SK-N-DZ (cell line): Measurements from ENCODE around the gene PLK3.
A peak's percentile ranks its signal among the peaks of the same experiment; 100 is the strongest.
"Not testable (repeated sequence)": the region's sequence is repeated elsewhere in the genome, so short reads cannot be mapped to it uniquely, and the experiment has no call there.

Experiments used
- DNase-seq: peaks from one replicate; pipeline ENCODE4 v3.0.0-alpha.2; 2015; ENCODE audit warnings: low spot score

PLK3 gene

DNA sequence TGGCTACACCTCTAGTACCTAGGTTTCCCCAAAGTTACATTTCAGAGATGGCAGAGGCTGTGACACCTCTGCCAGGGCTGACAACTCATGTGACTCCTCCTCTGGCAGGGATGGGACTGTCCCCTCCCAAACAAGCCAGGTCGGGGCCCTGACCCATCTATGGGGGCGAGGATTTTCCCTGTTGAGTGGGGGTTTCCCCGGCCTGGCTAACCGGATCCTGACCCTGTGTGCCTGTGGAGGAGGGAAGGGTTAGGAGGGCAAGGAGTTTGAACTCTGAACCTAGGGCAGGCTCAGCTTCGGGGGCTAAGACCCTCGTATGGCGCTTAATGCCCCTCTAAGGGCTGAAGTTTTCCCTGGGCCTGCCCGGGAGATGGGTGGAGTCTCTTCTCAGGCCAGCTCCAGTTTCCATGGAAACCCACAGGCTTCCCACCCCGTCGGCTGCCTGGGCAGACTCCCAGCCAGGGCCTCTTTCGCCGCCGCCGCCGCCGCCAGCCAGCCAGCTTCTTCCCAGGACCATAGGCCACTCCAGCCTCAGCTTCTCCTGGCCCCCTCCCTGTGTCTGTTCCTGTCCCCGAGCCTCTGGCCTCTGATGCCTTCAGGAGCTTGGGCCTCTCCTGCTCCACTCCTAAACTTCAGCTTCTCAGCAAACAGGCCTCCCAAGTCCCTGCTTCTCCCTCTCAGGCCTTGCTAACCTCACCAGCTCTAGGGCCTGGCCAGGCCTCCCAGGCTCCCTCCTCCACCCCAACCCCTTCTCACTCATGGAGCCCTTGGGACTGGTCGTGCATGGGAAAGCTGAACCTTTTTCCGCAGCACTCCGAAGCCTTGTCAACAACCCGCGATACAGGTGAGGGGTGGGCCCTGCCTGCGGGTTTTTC is 8.1 kb downstream of the PLK3 start, which contains the start of gene BTBD19:
TSS of gene BTBD19 (plus strand) at position 461 of the 875 bp plus-strand sequence. CDS start at position 759, 298 bp downstream.
- peak; percentile 77 for DNase-seq

DNA sequence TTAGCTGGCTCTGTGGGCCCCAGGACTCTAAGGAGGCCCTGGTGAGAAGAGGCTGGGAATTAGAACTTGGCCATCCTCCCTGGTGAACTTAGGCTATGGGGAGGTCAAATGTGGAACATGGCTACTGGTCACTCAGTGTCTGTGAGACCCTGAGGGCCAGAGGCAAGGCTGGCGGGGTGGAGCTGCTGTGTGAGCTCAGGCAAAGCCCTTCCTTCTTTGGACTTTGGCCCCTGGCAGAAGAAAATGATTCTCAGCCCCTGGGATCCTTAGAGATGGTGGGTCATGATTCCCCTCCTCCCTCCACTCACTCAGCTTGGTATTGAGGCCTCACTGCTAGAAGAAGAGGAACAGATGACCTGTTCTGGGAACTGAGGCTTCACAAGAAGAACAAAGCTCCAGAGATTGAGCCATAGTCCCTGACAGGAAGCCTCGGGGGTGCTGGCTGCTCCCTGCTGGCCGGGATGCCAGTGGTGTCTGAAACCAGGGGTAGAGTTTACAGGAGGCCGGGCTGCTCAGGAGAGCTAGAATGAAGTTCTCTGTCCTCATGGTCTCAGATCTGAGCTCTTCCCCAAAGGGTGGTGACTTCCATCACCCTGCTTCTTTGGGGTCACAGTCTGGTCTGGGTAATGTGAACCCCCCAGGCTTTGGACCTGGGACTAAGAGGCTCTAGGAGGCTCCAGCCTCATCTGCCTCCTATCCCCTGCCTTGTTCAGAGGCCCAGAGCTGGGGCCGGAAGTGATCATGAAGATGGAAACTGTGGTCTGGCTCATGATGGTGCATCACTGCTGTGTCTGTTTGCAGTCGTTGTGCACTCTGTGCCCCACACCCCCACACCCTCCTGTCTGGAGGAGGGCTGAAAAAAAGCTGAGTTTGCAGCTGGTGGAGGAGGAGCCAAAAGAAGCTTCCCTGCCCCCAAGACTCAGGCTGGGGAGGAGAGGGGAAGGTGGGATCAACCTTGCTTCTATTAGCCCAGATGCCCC is 9.1 kb downstream of the PLK3 start:
- DNase-seq: no peak

GRCh38 chr1:44810101-44810761 is 10.1 kb downstream of the PLK3 start:
- DNase-seq: no peak

GRCh38 chr1:44810762-44811105 is 10.6 kb downstream of the PLK3 start:
- not testable (repeated sequence) for DNase-seq

DNA sequence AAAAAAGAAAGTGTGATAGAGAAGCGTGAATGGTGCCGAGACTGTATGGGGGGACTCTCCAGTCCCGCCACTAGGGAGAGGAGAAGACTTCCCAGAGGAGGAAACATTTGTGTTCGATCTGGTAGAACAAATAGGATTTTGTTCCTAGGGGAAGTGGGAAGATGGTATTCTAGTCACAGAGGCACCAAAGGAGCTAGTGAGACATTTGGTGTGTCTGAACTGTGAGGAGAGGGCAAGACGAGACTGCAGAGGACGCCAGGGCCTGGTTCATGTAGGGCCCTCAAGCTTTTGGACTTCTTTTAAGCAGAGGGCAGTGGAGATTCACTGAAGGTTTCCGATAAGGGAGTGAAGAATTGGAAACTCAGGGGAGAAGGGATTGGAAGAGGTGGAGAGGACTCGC is 11.1 kb downstream of the PLK3 start:
- DNase-seq: no peak

GRCh38 chr1:44812822-44813543 is 12.8 kb downstream of the PLK3 start:
- no peak for DNase-seq

- DNase-seq: not testable (repeated sequence)
These were observed 15.7 kb downstream of the PLK3 start for GRCh38 chr1:44815926-44816325.

DNA sequence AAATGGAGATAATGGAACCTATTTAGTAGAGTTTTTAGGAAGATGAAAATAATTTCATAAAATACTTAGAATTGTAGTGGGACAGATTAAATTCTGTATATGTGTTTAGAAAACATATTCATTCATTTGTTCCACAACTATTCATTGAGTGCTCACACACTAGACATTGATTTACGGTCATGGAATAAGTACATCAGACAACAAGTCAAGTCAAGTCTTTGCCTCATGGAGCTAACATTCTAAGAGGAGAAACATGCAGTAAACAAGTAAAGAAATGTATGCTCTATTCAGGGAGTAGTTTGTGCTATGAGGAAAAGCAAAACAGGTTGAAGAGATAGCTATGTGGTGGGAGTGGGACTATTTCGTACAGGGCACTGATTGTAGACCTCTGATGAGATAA is 17.1 kb downstream of the PLK3 start:
- DNase-seq: no peak

GRCh38 chr1:44817771-44818495 is 17.8 kb downstream of the PLK3 start:
- DNase-seq: no peak

GRCh38 chr1:44819196-44819607 is 19.0 kb downstream of the PLK3 start:
- no peak for DNase-seq

DNA sequence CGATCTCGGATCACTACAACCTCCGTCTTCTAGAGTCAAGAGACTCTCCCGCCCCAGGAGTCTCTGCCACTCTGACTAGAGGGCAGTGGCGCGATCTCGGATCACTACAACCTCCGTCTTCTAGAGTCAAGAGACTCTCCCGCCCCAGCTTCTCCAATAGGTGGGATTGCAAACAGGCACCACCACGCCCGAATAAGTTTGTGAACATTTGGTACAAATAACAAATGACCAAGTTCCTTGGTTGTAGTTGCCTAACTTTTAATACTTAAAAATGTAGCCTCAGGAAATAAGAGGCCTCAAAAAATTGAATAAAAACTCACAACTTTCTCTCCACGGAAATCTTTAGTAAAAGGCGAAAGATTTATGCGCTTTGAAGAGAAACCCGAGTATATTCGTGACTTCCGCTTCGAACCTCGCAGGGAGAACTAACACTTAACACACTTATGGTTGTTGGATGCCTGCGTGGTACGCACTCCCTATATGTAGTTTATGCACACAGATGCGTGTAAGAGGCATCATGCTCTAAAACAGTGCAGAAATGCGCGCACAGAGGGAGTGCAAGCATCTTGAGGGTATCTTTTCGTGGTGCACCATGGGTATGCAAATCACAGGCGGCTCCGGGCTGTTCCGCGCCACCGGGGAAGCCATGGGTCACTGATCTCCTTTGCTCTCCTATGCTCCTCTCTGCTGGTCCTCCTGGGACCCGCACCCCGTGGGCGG is 19.6 kb downstream of the PLK3 start:
- peak; percentile 92 for DNase-seq

GRCh38 chr1:44820328-44821239 is 20.4 kb downstream of the PLK3 start:
- DNase-seq: no peak

DNA sequence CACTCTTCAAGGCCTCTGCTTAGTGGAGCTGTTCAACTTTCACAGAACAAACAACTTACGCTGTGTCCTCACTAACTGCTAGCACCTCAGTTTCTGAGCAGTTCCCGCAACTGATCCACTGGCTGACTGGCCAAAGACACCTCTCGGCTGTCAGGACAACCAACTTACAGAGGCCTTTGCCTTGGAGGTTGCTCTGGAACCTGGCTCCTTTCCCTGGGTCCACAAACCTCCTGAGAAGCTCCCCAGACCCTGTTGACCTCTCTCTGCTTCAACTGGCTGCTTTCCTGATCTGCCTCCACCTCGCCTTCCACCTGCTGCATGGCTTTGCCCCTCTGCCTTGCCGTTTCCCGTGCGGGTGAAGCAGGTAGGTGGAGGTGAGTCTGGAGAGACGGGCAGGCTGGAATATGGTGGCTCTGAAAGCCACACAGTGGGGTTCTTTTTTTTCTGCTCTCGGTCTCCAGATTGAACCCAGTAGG is 21.1 kb downstream of the PLK3 start:
- DNase-seq: no peak

DNA sequence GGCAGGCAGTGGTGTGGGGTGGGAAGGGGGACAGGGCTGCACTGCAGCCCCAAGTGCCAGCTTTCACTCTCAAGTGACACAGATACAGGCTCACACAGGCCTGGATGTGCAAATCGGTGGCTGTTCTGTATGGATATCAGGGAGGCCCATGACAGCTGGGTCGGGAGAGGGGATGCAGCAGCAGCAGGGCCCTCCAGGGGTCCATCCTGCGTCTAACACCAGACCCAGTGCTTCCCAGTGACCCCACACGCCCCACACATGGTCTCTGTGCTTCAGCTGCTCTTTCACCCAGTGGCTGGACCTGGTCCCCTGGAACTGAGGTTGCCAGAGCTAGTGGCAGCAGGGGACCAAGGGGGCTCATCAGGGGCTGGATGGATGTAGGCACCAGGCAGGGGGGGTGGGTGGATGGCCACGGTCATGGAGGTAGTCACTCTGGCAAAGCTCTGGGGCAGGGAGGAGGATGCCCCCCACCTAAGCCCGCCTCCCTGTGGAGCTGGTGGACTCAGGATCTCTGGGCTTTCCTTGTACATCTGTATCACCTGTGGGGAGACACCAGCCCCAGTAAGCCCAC is 22.0 kb downstream of the PLK3 start:
- no peak for DNase-seq

DNA sequence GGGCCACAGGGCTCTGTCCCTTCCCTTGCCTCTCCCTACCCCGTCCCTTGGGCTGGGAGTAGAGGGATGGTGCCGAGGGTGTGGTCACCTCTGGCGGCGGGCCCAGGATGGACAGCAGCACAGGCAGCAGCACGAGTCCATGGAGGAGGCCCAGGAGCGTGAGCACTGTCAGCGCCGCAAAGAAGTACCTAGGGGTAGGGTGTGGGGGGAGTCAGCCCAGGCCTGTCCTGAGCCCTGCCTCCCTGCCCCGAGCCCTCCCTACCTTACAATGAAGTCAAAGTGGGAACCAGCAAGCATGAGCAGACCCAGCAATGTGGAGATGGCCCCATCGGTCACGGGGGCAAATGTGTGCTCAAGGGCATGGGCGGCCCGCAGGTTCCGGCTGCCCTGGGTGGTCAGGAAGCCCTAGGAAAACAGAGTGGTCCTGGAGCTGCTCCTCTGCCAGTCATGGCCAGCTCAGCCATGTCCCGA is 22.8 kb downstream of the PLK3 start:
- DNase-seq: no peak

DNA sequence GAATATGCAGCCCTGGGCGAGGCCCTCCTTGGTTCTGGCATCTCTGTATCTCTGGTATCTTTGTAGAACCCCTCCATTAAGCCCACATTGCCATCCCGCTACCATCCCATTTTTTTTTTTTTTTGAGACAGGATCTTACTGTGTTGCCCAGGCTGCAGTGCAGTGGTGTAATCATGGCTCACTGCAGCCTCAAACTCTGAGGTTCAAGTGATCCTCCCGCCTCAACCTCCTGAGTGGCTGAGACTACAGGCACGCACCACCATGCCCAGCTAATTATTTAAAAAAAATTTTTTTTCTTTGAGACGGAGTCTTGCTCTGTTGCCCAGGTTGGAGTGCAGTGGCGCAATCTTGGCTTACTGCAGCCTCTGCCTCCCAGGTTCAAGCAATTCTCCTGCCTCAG is 24.2 kb downstream of the PLK3 start:
- not testable (repeated sequence) for DNase-seq

DNA sequence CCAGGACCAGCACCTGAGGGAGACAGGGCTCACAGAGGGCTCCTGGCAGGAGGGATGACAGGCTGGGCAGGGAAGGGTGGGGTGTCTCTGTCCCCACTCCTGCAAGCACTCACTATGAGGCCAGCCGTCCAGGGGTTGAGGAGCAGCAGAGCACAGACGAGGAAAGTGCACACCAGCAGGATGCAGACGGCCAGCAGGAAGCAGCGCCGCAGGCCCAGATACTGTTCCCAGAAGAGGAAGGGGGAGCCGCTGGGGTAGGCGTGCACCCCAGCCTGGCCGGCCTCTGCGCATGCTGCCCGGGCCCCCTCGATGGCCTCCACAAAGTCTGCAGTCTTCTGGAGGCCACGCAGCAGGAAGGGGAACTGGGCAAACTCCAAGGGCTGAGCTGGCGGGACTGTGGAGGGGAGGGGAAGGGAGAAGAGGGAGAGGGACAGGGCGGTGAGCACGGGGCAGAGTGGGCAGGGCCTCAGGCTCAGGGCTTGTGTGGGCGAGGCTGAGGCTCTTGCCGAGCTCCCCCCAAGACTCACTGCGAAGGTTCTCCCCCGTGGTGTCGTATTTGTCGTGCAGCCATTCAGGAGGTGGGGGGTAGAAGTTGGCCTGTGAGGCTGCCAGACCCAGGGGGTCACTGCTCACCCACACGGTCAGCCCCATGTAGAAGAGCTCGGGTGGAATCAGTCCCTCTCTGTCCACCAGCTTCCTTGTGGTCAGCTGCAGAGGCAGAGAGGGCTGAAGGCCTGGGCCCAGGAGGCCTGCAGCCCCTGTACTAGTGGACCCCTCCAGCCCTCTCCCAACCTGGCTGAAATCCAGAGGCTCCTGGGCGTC is 26.4 kb downstream of the PLK3 start:
- no peak for DNase-seq
